Endothelial cell of umbilical vein (primary cell): ENCODE results near the gene ZNF207. TPM values are rescaled to one million over a fixed set of nuclear protein-coding genes. Genes with fewer than 3 reads are reported as not detected.

ENCODE experiments used
- BruUV-seq: library from RNA; stranded (reverse); fragments of 400-500 nt; replicated peaks from 2 replicates; lab custom pipeline; 2021; lab: Mats Ljungman, UMichigan
- CTCF ChIA-PET: fragments of 300-600, 350-600 bp; sonication (Branson Sonifier 250); formaldehyde crosslinking; loops from one replicate; lab custom pipeline; 2021; ENCODE audit warnings: antibody characterized with exemption, inconsistent platforms; lab: Charles Lee
- POLR2A ChIA-PET: fragments of 300-600, 350-600 bp; sonication (Branson Sonifier 250); formaldehyde crosslinking; loops from one replicate; lab custom pipeline; 2021; ENCODE audit warnings: antibody characterized with exemption, inconsistent platforms; lab: Charles Lee
- DNase-seq: peaks from one replicate; pipeline ENCODE4 v3.0.0-alpha.2; 2011; ENCODE audit warnings: low read depth, low spot score
- FAIRE-seq: peaks from 2 replicates; lab custom pipeline; 2011; peaks lifted over from hg19 to GRCh38; lab: Jason Lieb, UNC
- H2AFZ ChIP-seq: 2 replicates; pipeline ENCODE4 v1.6.0; 2012; ENCODE audit warnings: low read depth, low read length, control low read depth, inconsistent platforms
- H3K27ac ChIP-seq: 2 replicates; pipeline ENCODE4 v1.5.1; 2011; ENCODE audit warnings: low read depth, mild to moderate bottlenecking, control low read depth, low read length, moderate library complexity; ENCODE audit not compliant: insufficient read depth
- H3K27me3 ChIP-seq, 2 experiments: 2 replicates each; pipeline versions ENCODE4 v1.6.0 to v1.6.1; 2011; ENCODE audit warnings: low read length in 2 of 2, mixed read lengths in 1 of 2; ENCODE audit not compliant: control insufficient read depth in 2 of 2, insufficient read depth in 2 of 2
- H3K36me3 ChIP-seq, 2 experiments: 2 replicates in 1 of 2; 3 replicates in 1 of 2; pipeline ENCODE4 v1.5.1; 2011; ENCODE audit warnings: low read length in 2 of 2, mild to moderate bottlenecking in 1 of 2, moderate library complexity in 1 of 2; ENCODE audit not compliant: control insufficient read depth in 2 of 2, insufficient read depth in 2 of 2; ENCODE audit errors: extremely low read depth in 1 of 2
- H3K4me1 ChIP-seq: 3 replicates; pipeline ENCODE4 v1.5.1; 2011; ENCODE audit warnings: mild to moderate bottlenecking, low read length; ENCODE audit not compliant: control insufficient read depth, insufficient read depth; ENCODE audit errors: extremely low read depth
- H3K4me2 ChIP-seq: 2 replicates; pipeline ENCODE4 v1.6.1; 2011; ENCODE audit warnings: low read length, control low read depth, mixed read lengths; ENCODE audit not compliant: insufficient read depth
- H3K4me3 ChIP-seq, 3 experiments: fragments of 200-600 bp in 1 of 3; sonication (generic), shearing (Covaris generic) in 1 of 3; replicated peaks in 1 of 3; 2 replicates each; pipeline ENCODE4 v1.5.1; 2011 to 2016; ENCODE audit warnings: control low read depth in 3 of 3, low read length in 3 of 3, mild to moderate bottlenecking in 2 of 3, inconsistent platforms in 1 of 3, low read depth in 1 of 3, moderate library complexity in 1 of 3; ENCODE audit not compliant: insufficient read depth in 1 of 3
- H3K79me2 ChIP-seq: 2 replicates; pipeline ENCODE4 v1.6.0; 2012; ENCODE audit warnings: low read length, inconsistent platforms; ENCODE audit not compliant: control insufficient read depth, insufficient read depth
- H3K9ac ChIP-seq: replicated peaks from 2 replicates; pipeline ENCODE3; 2011; ENCODE audit warnings: low read length, control low read depth; ENCODE audit not compliant: insufficient read depth; ENCODE audit errors: extremely low read depth
- H3K9me1 ChIP-seq: replicated peaks from 3 replicates; pipeline ENCODE4 v1.6.0; 2011; ENCODE audit warnings: mild to moderate bottlenecking, low read length; ENCODE audit not compliant: control insufficient read depth, insufficient read depth; ENCODE audit errors: extremely low read depth
- H3K9me3 ChIP-seq: replicated peaks from 2 replicates; pipeline ENCODE4 v1.5.1; 2012; ENCODE audit warnings: low read length, inconsistent platforms; ENCODE audit not compliant: control insufficient read depth, insufficient read depth
- H4K20me1 ChIP-seq: replicated peaks from 2 replicates; pipeline ENCODE3; 2011; ENCODE audit warnings: mild to moderate bottlenecking, low read length; ENCODE audit not compliant: control insufficient read depth, insufficient read depth; ENCODE audit errors: extremely low read depth
- CTCF ChIP-seq, 2 donors: IDR thresholded peaks; 1 replicate in 1 of 2; 2 replicates in 1 of 2; pipeline ENCODE4 v1.5.1; 2011; ENCODE audit warnings: low read length in 2 of 2, mild to moderate bottlenecking in 2 of 2, moderate library complexity in 2 of 2, control low read depth in 1 of 2, inconsistent platforms in 1 of 2, low read depth in 1 of 2; ENCODE audit not compliant: insufficient read depth in 1 of 2; ENCODE audit errors: extremely low read depth in 1 of 2
- EZH2 ChIP-seq: IDR thresholded peaks from 2 replicates; pipeline ENCODE4 v1.6.1; 2012; ENCODE audit warnings: borderline replicate concordance, low read depth, mild to moderate bottlenecking, moderate library complexity, low read length, inconsistent platforms; ENCODE audit not compliant: severe bottlenecking
- FOS ChIP-seq: IDR thresholded peaks from 2 replicates; pipeline ENCODE4 v1.6.1; 2011; ENCODE audit warnings: mild to moderate bottlenecking, low read length, moderate library complexity, borderline replicate concordance; ENCODE audit not compliant: insufficient read depth
- GATA2 ChIP-seq: IDR thresholded peaks from 2 replicates; pipeline ENCODE4 v1.7.0; 2011; ENCODE audit warnings: low read depth, mild to moderate bottlenecking, moderate library complexity, mixed read lengths, low read length; ENCODE audit not compliant: insufficient read length, insufficient read depth
- JUN ChIP-seq: IDR thresholded peaks from 2 replicates; pipeline ENCODE4 v1.6.1; 2011; ENCODE audit warnings: borderline replicate concordance, low read depth; ENCODE audit not compliant: insufficient read length, insufficient read depth
- MAX ChIP-seq: IDR thresholded peaks from 2 replicates; pipeline ENCODE4 v1.6.1; 2011; ENCODE audit not compliant: insufficient read depth, insufficient read length
- MYC ChIP-seq: IDR thresholded peaks from one replicate; pipeline ENCODE4 v1.6.1; 2011; ENCODE audit warnings: mild to moderate bottlenecking, low read depth, low read length
- POLR2A ChIP-seq: IDR thresholded peaks from 2 replicates; pipeline ENCODE4 v1.6.1; 2012; ENCODE audit warnings: low read depth, mild to moderate bottlenecking, control low read depth, low read length
- POLR2AphosphoS5 ChIP-seq: IDR thresholded peaks from 2 replicates; pipeline ENCODE4 v1.6.1; 2012; ENCODE audit warnings: low read depth, mild to moderate bottlenecking, control low read depth, low read length, moderate library complexity; ENCODE audit not compliant: insufficient read depth
- dilution Hi-C: fragments of 300-500 bp; cut with MboI; formaldehyde crosslinking; loops from one replicate; pipeline ENCODE4 v1.15.0; 2019; ENCODE audit warnings: low sequenced_read_pairs; ENCODE audit not compliant: extremely low pct_ligation_motif_present
- intact Hi-C: fragments of 100-400 bp; cut with micrococcal nuclease; formaldehyde crosslinking; loops from one replicate; pipeline ENCODE4 v1.10.0; 2022
- polyA plus RNA-seq, 4 experiments: library from polyadenylated mRNA; depleted of rRNA in 3 of 4; stranded (reverse) in 3 of 4; unstranded in 1 of 4; fragments of >200 nt; gene quantifications; 2 replicates each; pipeline versions ENCODE4 v1.2.1 to v1.2.3, GENCODE V29; 2011 to 2012; ENCODE audit warnings: missing spikeins in 1 of 4
- total RNA-seq: library from RNA; stranded (reverse); gene quantifications from 2 replicates; pipeline ENCODE4 v1.2.3, GENCODE V29; 2021

Gene ZNF207
- total and polyA plus RNA-seq, 2 donors (not counting 3 experiments of a cell fraction or from before 2014, with no cell fraction given), result 206 to 231 TPM

GRCh38 chr17:32355649-32356377, 5.9 kb downstream of the ZNF207 start:
- ChIA-PET POLR2A (no interaction called here), CTCF (interaction anchor here (0.9 to 1.0 kb wide), 2 partner anchors 15 to 103 kb away, joined by 3 read pairs; no protein-coding TSS in a partner anchor)
- intact Hi-C loops, result no loop called here
- peaks cover 95% of the 10 kb centered on the region for H3K79me2 ChIP-seq
- DNase-seq (peak; percentile 31), FAIRE-seq (no peak)
- no peak overlapping the region for H3K27ac ChIP-seq
- dilution Hi-C loops, result no loop called here
- H3K4me3 ChIP-seq, result peak overlapping the region in 1 of 3 experiments; percentile 26
- peaks cover 27% of the 10 kb centered on the region for H3K4me1 ChIP-seq
- TF ChIP-seq MAX, result no peak
- no peak for TF ChIP-seq MYC
- no peak for TF ChIP-seq POLR2AphosphoS5
- no peak for TF ChIP-seq POLR2A
- no peak for TF ChIP-seq CTCF (IDR thresholded peaks at IDR 0.05; ENCODE audit: extremely low read depth in 1 of 2, insufficient read depth in 1 of 2, low read depth in 1 of 2, low read length in 2 of 2)
- no peak for TF ChIP-seq FOS
- no peak for TF ChIP-seq JUN
- no peak for TF ChIP-seq EZH2
- TF ChIP-seq GATA2, result no peak
- peak overlapping the region; percentile 58 for H3K4me2 ChIP-seq
- BruUV-seq, result no TSS peak
- no peaks in the 10 kb centered on the region for H3K9me3 ChIP-seq
- no peak overlapping the region for H2AFZ ChIP-seq
- H3K27me3 ChIP-seq, result no peaks in the 10 kb centered on the region
- no peak overlapping the region for H3K9ac ChIP-seq
- H4K20me1 ChIP-seq, result peaks cover 26% of the 10 kb centered on the region
- H3K9me1 ChIP-seq, result no peaks in the 10 kb centered on the region
- H3K36me3 ChIP-seq, result peaks cover 26 to 34% of the 10 kb centered on the region in 2 experiments
